T-cell (primary cell): ENCODE data around the gene TOR3A. TPM values are rescaled to one million over a fixed set of nuclear protein-coding genes. Genes with fewer than 3 reads are reported as not detected.

ENCODE experiments used
- ATAC-seq, 4 experiments: fragments of 200-7000 bp in 3 of 4; fragments of 150-1000 bp in 1 of 4; cut with Tn5 transposase; replicated peaks in 1 of 4; 1 replicate in 3 of 4; 2 replicates in 1 of 4; pipeline ENCODE4 v1.10.0; 2021; ENCODE audit warnings: moderate library complexity in 3 of 4, mild to moderate bottlenecking in 2 of 4, moderate number of reproducible peaks in 1 of 4
- CTCF ChIA-PET, 2 donors: fragments of 300-600 bp; sonication (Branson Sonifier 250); formaldehyde crosslinking; loops; one replicate each; lab custom pipeline; 2022; ENCODE audit warnings: antibody characterized with exemption in 2 of 2; lab: Charles Lee
- POLR2A ChIA-PET, 2 donors: fragments of 300-600 bp; sonication (Branson Sonifier 250); formaldehyde crosslinking; loops; one replicate each; lab custom pipeline; 2022; ENCODE audit warnings: antibody characterized with exemption in 2 of 2; lab: Charles Lee
- DNase-seq, 35 experiments: peaks; one replicate each; pipeline versions ENCODE4 v3.0.0 to v3.0.0-alpha.2; 2013 to 2023
- H3K27ac ChIP-seq: one replicate; pipeline ENCODE4 v1.5.1; 2013; ENCODE audit warnings: low read length
- H3K27me3 ChIP-seq, 2 experiments: replicated peaks in 1 of 2; 1 replicate in 1 of 2; 2 replicates in 1 of 2; pipeline versions ENCODE4 v1.6.1 to v1.7.0; 2013; ENCODE audit warnings: low read length in 1 of 2, mixed read lengths in 1 of 2; ENCODE audit not compliant: control insufficient read depth in 2 of 2, insufficient read depth in 2 of 2; ENCODE audit errors: extremely low read depth in 1 of 2
- H3K36me3 ChIP-seq, 2 donors: 1 replicate in 1 of 2; 2 replicates in 1 of 2; pipeline versions ENCODE4 v1.6.1 to v1.7.0; 2013; ENCODE audit warnings: low read length in 1 of 2; ENCODE audit not compliant: control insufficient read depth in 2 of 2, insufficient read depth in 1 of 2; ENCODE audit errors: extremely low read depth in 1 of 2
- H3K4me1 ChIP-seq, 2 experiments: 1 replicate in 1 of 2; 2 replicates in 1 of 2; pipeline versions ENCODE4 v1.6.1 to v1.7.0; 2013; ENCODE audit warnings: low read length in 2 of 2, mixed read lengths in 1 of 2; ENCODE audit not compliant: insufficient read depth in 2 of 2, control insufficient read depth in 1 of 2; ENCODE audit errors: extremely low read depth in 1 of 2
- H3K4me3 ChIP-seq, 2 donors: 1 replicate in 1 of 2; 2 replicates in 1 of 2; pipeline versions ENCODE4 v1.5.1 to v1.7.0; 2013; ENCODE audit warnings: mild to moderate bottlenecking in 2 of 2, low read length in 1 of 2, moderate library complexity in 1 of 2; ENCODE audit not compliant: control insufficient read depth in 1 of 2; ENCODE audit errors: extremely low read depth in 1 of 2
- H3K9me3 ChIP-seq: 2 replicates; pipeline ENCODE4 v1.7.0; 2013
- H3K27ac Mint-ChIP-seq, 2 donors: one replicate each; pipeline ENCODE4 v1.8.0; 2020 to 2021; ENCODE audit warnings: mild to moderate bottlenecking in 2 of 2, mixed read lengths in 2 of 2
- H3K27me3 Mint-ChIP-seq, 2 donors: one replicate each; pipeline ENCODE4 v1.8.0; 2021 to 2022; ENCODE audit warnings: mixed read lengths in 2 of 2
- H3K36me3 Mint-ChIP-seq: one replicate; pipeline ENCODE4 v1.8.0; 2021; ENCODE audit warnings: mixed read lengths
- H3K4me1 Mint-ChIP-seq, 3 donors: one replicate each; pipeline ENCODE4 v1.8.0; 2020 to 2022; ENCODE audit warnings: mixed read lengths in 3 of 3, mild to moderate bottlenecking in 1 of 3
- H3K4me3 Mint-ChIP-seq, 3 donors: one replicate each; pipeline ENCODE4 v1.8.0; 2020 to 2022; ENCODE audit warnings: mild to moderate bottlenecking in 3 of 3, mixed read lengths in 3 of 3, moderate library complexity in 3 of 3
- H3K9me3 Mint-ChIP-seq, 3 donors: one replicate each; pipeline ENCODE4 v1.8.0; 2020 to 2022; ENCODE audit warnings: mixed read lengths in 3 of 3
- WGBS: methylation state at CpG from one replicate; pipeline ENCODE4 v1.1.5; 2013; ENCODE audit warnings: missing lambda C conversion rate; ENCODE audit not compliant: insufficient coverage; 5-methylcytosine and 5-hydroxymethylcytosine counted together
- total RNA-seq, 35 experiments: library from RNA in 6 of 35; stranded (reverse) in 6 of 35; fragments of 120-200 nt in 1 of 35; gene quantifications; one replicate each; pipeline versions ENCODE4 v1.2.1 to v1.2.4 and lab custom pipeline; 2013 to 2026

The TOR3A gene
- total RNA-seq, 5 donors from 2014 or later (not counting 1 experiment from before 2014, with no cell fraction given), result 19.1 to 30.6 (median 23.7) TPM

DNA sequence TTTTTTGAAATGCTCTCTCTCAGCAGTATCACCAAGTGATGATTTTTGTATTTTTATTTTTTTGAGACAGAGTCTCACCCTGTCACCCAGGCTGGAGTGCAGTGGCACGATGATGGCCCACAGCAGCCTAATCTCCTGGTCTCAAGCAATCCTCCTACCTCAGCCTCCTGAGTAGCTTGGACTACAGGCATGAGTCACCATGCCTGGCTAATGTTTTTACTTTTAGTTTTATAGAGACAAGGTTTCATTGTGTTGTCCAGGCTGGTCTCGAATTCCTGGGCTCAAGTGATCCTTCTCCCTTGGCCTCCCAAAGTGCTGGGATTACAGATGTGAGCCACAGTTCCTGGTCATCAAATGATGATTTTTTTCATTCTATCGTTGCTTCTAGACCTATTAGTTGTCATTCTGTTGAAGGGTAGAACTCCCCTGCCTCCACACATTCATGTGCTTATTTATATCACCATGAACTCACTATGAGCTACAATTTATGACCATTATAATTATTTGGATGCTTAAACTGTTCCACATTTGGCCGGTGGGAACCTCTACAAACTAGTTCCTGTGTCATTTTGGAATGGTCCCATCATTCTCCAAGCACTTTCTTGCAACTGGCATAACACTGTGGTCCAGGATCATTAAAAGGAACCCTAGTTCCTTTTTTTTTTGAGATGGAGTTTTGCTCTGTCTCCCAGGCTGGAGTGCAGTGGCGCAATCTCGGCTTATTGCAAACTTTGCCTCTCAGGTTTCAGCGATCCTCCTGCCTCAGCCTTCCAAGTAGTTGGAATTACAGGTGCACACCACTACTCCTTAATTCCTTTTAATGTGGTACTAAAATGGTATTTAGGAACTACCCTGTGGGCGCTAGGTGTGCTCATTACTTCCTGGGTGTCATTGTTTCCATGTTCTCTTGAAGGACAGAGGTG is 20.2 kb upstream of the TOR3A start:
- no peaks in the 10 kb centered on the region for H3K9me3 ChIP-seq
- no CpG with 5 or more reads among the region's 8 CpGs for WGBS
- H3K4me3 Mint-ChIP-seq, result no peak overlapping the region
- ATAC-seq (no peak), DNase-seq (no peak)
- H3K4me1 ChIP-seq, result no peaks in the 10 kb centered on the region
- peaks cover 8 to 32% of the 10 kb centered on the region in 2 donors for H3K36me3 ChIP-seq
- no peaks in the 10 kb centered on the region for H3K4me1 Mint-ChIP-seq
- ChIA-PET CTCF (no interaction called here), POLR2A (no interaction called here)
- H3K36me3 Mint-ChIP-seq, result peaks cover 50% of the 10 kb centered on the region
- H3K27me3 Mint-ChIP-seq, result no peaks in the 10 kb centered on the region
- H3K27me3 ChIP-seq, result no peaks in the 10 kb centered on the region
- no peak overlapping the region for H3K27ac Mint-ChIP-seq
- no peak overlapping the region for H3K27ac ChIP-seq
- no peaks in the 10 kb centered on the region for H3K9me3 Mint-ChIP-seq
- H3K4me3 ChIP-seq, result no peak overlapping the region

DNA sequence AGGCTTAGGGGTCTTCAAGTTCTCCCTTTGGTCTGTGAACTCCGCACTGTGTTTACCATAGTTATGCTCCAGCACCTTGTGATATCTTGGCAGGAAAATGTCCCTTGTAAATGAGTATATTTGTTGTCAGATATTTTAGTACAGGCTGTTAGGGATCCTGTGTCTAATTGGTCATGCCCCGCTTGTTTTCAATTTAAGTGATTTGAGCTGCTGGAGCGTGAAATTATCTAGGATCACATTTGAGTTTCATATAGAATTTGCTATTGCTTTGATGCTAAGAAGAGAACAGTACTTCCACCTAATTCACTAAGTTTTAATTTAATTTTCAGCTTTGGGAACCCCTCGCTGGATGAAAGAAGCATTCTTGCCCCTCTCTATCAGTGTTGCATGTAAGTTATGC is 15.4 kb upstream of the TOR3A start:
- H3K4me1 ChIP-seq, result no peaks in the 10 kb centered on the region
- no peak overlapping the region for H3K4me3 Mint-ChIP-seq
- DNase-seq (no peak), ATAC-seq (no peak)
- ChIA-PET POLR2A (interaction anchor here in 1 of 2 donors (0.6 kb wide), 1 partner anchor 103 kb away, joined by 3 read pairs; no protein-coding TSS in a partner anchor), CTCF (no interaction called here)
- H3K27me3 ChIP-seq, result no peaks in the 10 kb centered on the region
- H3K4me1 Mint-ChIP-seq, result no peaks in the 10 kb centered on the region
- no peaks in the 10 kb centered on the region for H3K9me3 ChIP-seq
- WGBS, result 96% methylated on average over 3 of the region's 4 CpGs
- no peaks in the 10 kb centered on the region for H3K27me3 Mint-ChIP-seq
- H3K9me3 Mint-ChIP-seq, result no peaks in the 10 kb centered on the region
- no peak overlapping the region for H3K27ac ChIP-seq
- H3K4me3 ChIP-seq, result no peak overlapping the region
- no peak overlapping the region for H3K27ac Mint-ChIP-seq
- H3K36me3 Mint-ChIP-seq, result peaks cover 40% of the 10 kb centered on the region
- peaks cover 11 to 40% of the 10 kb centered on the region in 2 donors for H3K36me3 ChIP-seq

DNA sequence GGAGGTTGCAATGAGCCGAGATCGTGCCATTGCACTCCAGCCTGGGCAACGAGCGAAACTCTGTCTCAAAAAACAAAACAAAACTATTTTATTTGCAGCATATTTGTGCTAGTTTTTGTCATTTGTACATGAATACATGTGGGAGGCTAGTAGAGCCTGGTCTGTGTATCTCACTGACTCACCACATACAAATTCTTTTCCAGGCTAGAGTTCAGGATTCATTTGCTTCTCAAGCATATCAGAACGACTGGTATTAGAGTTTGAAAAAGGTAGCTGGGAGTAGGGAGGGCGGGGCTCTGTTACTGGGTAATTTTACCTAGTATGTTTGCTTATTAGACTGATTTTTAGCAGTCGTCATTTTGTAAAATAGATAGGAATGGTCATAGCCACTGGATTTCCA is 4.5 kb upstream of the TOR3A start:
- no peaks in the 10 kb centered on the region for H3K27me3 ChIP-seq
- Mint-ChIP-seq H3K36me3 (peaks cover 8% of the 10 kb centered on the region), H3K27ac (peak overlapping the region in 1 of 2 donors; percentile 22), H3K4me1 (peaks cover 16 to 21% (median 17%) of the 10 kb centered on the region in 3 donors), H3K9me3 (no peaks in the 10 kb centered on the region), H3K4me3 (no peak overlapping the region), H3K27me3 (no peaks in the 10 kb centered on the region)
- POLR2A ChIA-PET, result no interaction called here
- CTCF ChIA-PET, result interaction anchor here (0.6 to 1.0 kb wide), 2 partner anchors 293 to 534 kb away, joined by 3 to 11 read pairs; no protein-coding TSS in a partner anchor
- no peak overlapping the region for H3K4me3 ChIP-seq
- H3K9me3 ChIP-seq, result no peaks in the 10 kb centered on the region
- H3K36me3 ChIP-seq, result peaks cover 5 to 12% of the 10 kb centered on the region in 2 donors
- H3K4me1 ChIP-seq, result peaks cover 7 to 13% of the 10 kb centered on the region in 2 experiments
- ATAC-seq, result no peak
- 96% methylated on average over 5 of the region's 7 CpGs for WGBS
- no peak for DNase-seq
- no peak overlapping the region for H3K27ac ChIP-seq

DNA sequence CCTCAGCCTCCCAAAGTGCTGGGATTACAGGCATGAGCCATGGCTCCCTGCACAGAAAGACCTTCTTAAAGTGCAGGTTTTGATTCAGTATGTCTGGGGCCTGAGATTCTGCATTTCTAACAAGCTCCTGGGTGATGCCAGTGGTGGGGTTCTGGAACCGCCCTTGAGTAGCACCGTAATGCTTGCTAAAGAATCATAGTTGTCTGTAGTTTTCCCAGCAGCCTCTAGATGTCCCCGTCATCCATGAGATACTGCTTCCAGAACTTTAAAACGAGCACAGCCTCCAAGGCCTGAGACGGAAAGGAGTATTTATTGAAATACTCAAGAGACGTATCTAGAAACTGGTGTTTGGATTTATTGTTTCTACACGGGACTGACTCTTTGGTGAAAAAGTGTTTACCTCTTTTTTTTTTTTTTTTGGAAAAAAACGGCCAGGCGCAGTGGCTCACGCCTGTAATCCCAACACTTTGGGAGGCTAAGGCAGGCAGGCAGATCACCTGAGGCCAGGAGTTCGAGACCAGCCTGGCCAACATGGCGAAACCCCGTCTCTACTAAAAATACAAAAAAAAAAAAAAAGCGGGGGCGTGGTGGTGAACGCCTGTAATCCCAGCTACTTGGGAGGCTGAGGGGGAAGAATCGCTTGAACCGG is 2.6 kb upstream of the TOR3A start:
- H3K27ac Mint-ChIP-seq, result peak overlapping the region in 1 of 2 donors; percentile 29
- no peaks in the 10 kb centered on the region for H3K36me3 Mint-ChIP-seq
- 30% methylated on average over 6 of the region's 18 CpGs for WGBS
- DNase-seq (peak in 33 of 35 experiments; percentile 13 to 80 (median 42)), ATAC-seq (peak; percentile 21 to 41 (median 23))
- no peaks in the 10 kb centered on the region for H3K9me3 Mint-ChIP-seq
- peaks cover 24 to 28% (median 28%) of the 10 kb centered on the region in 3 donors for H3K4me1 Mint-ChIP-seq
- H3K9me3 ChIP-seq, result no peaks in the 10 kb centered on the region
- no peaks in the 10 kb centered on the region for H3K27me3 Mint-ChIP-seq
- H3K27ac ChIP-seq, result no peak overlapping the region
- CTCF ChIA-PET, result interaction anchor here (0.5 to 2.7 kb wide), 31 partner anchors 10 to 736 kb away, joined by 3 to 15 read pairs (median 4); partner anchors contain the start of genes AXDND1 (in 1 of the 2) and SOAT1 (in 1 of the 2)
- H3K36me3 ChIP-seq, result peaks cover 0 to 7% of the 10 kb centered on the region in 2 donors
- no peaks in the 10 kb centered on the region for H3K27me3 ChIP-seq
- H3K4me3 Mint-ChIP-seq, result no peak overlapping the region
- peaks cover 11 to 29% of the 10 kb centered on the region in 2 experiments for H3K4me1 ChIP-seq
- POLR2A ChIA-PET, result no interaction called here
- no peak overlapping the region for H3K4me3 ChIP-seq

DNA sequence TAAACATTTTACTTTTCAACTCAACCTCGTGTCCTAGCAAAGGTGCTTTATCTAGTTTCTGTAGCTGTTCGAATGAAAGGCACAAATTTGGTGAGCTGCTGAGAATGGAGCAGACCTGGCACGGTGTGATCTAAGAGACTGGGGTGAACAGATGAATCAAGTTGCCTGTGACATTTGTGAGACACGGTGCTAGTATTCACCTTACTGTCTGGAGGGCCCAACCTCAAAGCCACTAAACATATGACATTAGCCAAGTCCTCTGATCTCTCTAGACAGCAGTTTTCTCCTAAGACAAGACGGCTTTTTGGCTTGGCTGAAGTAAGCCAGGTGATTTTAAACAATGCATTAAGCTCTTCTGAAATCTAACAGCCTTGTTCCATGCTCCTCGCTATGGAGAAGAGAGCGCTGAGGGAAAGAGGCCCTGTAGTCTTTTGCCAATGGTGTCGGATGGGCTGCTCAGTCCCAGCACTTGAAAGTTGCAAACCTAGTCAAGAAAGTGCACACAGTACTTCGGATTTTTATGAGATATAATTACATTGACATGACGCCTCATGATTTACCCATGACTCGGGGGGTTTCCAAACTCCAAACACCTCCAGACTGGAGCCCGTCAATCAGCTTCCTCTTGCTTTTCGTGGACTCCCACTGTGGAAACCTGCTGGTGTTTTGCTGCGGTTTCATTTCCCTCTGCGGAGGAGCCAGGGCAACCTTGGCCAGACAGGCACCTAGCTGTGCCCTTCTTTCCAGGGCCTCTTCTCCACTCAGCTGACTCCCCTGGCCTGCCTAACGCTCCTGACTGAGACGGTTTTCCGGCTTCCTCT is 794 bp upstream of the TOR3A start:
- peak; percentile 18 to 68 (median 26) for ATAC-seq
- Mint-ChIP-seq H3K4me1 (peaks cover 26 to 33% (median 28%) of the 10 kb centered on the region in 3 donors), H3K9me3 (no peaks in the 10 kb centered on the region), H3K4me3 (peak overlapping the region; percentile 94 to 98 (median 97)), H3K27ac (peak overlapping the region; percentile 92 to 93), H3K27me3 (no peaks in the 10 kb centered on the region), H3K36me3 (peaks cover 4% of the 10 kb centered on the region)
- Histone ChIP-seq H3K36me3 (peaks cover 0 to 4% of the 10 kb centered on the region in 2 donors), H3K27ac (peak overlapping the region; percentile 81), H3K27me3 (no peaks in the 10 kb centered on the region), H3K4me1 (peaks cover 11 to 36% of the 10 kb centered on the region in 2 experiments), H3K9me3 (no peaks in the 10 kb centered on the region), H3K4me3 (peak overlapping the region; percentile 75 to 83)
- ChIA-PET CTCF (interaction anchor here (0.6 to 2.7 kb wide), 11 partner anchors 11 to 734 kb away, joined by 3 to 15 read pairs (median 6); partner anchors contain the start of genes AXDND1 (in 1 of the 2) and SOAT1 (in 1 of the 2)), POLR2A (interaction anchor here in 1 of 2 donors (0.7 to 0.9 kb wide), 2 partner anchors 139 to 212 kb away, joined by 3 to 4 read pairs; partner anchors contain the start of gene SOAT1)
- WGBS, result 2% methylated on average over 11 of the region's 18 CpGs
- DNase-seq, result peak in 30 of 35 experiments; percentile 6 to 74 (median 28)
